ENCODE results near the gene MDM2. TPM values are rescaled to one million over a fixed set of nuclear protein-coding genes. Genes with fewer than 3 reads are reported as not detected.

The MDM2 gene
- total RNA-seq, 2 experiments from 2014 or later: 148 to 153 TPM

DNA sequence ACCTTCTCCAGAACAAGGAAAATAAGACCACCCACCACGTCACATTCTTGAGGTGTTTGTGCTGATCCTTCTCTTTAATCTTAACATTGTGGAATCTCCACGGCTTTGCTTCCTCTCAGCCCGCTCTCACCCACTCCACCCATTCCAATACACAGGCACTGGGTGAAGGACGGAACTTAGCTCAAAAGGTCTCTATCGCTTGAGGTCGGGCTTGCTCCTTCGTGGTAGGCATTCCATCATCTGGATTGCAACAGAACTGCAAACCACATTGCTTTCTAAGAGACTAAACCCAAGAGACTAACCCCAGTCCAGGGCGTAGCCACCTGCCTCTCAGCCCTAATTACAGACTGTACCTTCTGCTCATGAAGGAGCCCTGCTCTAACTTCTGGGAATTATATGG lies 24.0 kb upstream of the MDM2 start:
- no peaks in the 10 kb centered on the region for H3K27me3 Mint-ChIP-seq
- no peak for ATAC-seq
- no peaks in the 10 kb centered on the region for H3K36me3 Mint-ChIP-seq (ENCODE audit: low read depth)
- H3K4me1 Mint-ChIP-seq (ENCODE audit: low read depth): no peaks in the 10 kb centered on the region
- CTCF ChIA-PET: no interaction called here
- TF ChIP-seq CTCF (IDR thresholded peaks at IDR 0.05): no peak
- intact Hi-C loops (cut with micrococcal nuclease): no loop called here
- DNase-seq: no peak
- POLR2A ChIA-PET: no interaction called here
- H3K4me3 Mint-ChIP-seq: no peak overlapping the region
- no peak overlapping the region for H3K27ac Mint-ChIP-seq
- H3K9me3 Mint-ChIP-seq: no peaks in the 10 kb centered on the region

- Mint-ChIP-seq H3K9me3 (no peaks in the 10 kb centered on the region), H3K4me3 (no peak overlapping the region), H3K27me3 (no peaks in the 10 kb centered on the region), H3K4me1 (ENCODE audit: low read depth) (no peaks in the 10 kb centered on the region), H3K27ac (no peak overlapping the region), H3K36me3 (ENCODE audit: low read depth) (no peaks in the 10 kb centered on the region)
- ATAC-seq: no peak
- no peak for TF ChIP-seq CTCF (IDR thresholded peaks at IDR 0.05)
- intact Hi-C loops (cut with micrococcal nuclease): no loop called here
- ChIA-PET CTCF (no interaction called here), POLR2A (no interaction called here)
- no peak for DNase-seq
These were observed 22.6 kb upstream of the MDM2 start for GRCh38 chr12:68785358-68785757.

DNA sequence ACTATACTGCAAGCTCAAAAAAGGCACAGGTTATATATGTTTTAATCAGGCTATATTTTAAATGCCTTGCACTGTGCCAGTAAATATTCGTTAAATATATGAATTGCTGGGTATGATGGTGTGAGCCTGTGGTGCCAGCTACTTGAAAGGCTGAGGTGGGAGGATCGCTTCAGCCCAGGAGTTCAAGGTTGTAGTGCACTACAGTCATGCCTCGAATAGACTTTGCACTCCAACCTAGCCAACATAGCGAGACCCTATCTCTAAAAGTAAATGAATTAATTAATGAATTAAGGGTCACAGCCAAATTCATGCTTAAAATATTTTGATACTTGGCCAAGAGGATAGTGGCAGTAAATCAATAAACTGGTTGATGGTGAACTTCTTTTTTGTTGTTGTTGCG lies 22.2 kb upstream of the MDM2 start:
- no peaks in the 10 kb centered on the region for H3K4me1 Mint-ChIP-seq (ENCODE audit: low read depth)
- no peaks in the 10 kb centered on the region for H3K36me3 Mint-ChIP-seq (ENCODE audit: low read depth)
- TF ChIP-seq CTCF (IDR thresholded peaks at IDR 0.05): no peak
- H3K27ac Mint-ChIP-seq: no peak overlapping the region
- H3K9me3 Mint-ChIP-seq: no peaks in the 10 kb centered on the region
- ATAC-seq (no peak), DNase-seq (no peak)
- H3K27me3 Mint-ChIP-seq: no peaks in the 10 kb centered on the region
- intact Hi-C loops (cut with micrococcal nuclease): no loop called here
- H3K4me3 Mint-ChIP-seq: no peak overlapping the region
- POLR2A ChIA-PET: interaction anchor here (1.2 kb wide), 1 partner anchor 97 kb away, joined by 3 read pairs; no protein-coding TSS in a partner anchor
- CTCF ChIA-PET: no interaction called here

DNA sequence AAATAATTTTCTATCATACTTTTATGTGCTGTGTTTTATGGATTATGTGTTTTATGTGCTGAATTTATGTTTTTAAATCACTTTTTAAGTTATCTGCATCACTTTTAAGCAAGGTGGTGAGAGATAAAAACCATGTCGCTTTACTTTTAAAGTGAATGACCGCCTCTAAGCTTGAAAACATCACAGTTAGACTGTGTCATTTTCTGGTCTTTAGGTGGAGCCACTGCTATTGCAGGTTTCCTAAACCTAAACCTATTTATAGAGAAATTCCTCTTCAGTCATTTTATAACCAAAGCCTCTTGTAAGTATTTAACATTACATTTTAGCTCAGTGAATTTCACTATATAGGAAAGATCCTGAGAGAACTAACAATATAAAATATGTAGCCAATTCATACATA lies 21.0 kb upstream of the MDM2 start:
- Mint-ChIP-seq H3K27me3 (no peaks in the 10 kb centered on the region), H3K36me3 (ENCODE audit: low read depth) (no peaks in the 10 kb centered on the region), H3K4me1 (ENCODE audit: low read depth) (no peaks in the 10 kb centered on the region), H3K27ac (no peak overlapping the region), H3K4me3 (no peak overlapping the region), H3K9me3 (no peaks in the 10 kb centered on the region)
- no peak for TF ChIP-seq CTCF (IDR thresholded peaks at IDR 0.05)
- no peak for ATAC-seq
- POLR2A ChIA-PET: interaction anchor here (0.6 to 1.2 kb wide), 2 partner anchors 98 to 242 kb away, joined by 3 read pairs; no protein-coding TSS in a partner anchor
- intact Hi-C loops (cut with micrococcal nuclease): no loop called here
- CTCF ChIA-PET: no interaction called here
- DNase-seq: no peak

- Mint-ChIP-seq H3K4me1 (ENCODE audit: low read depth) (no peaks in the 10 kb centered on the region), H3K27ac (no peak overlapping the region), H3K9me3 (no peaks in the 10 kb centered on the region), H3K27me3 (no peaks in the 10 kb centered on the region), H3K36me3 (ENCODE audit: low read depth) (no peaks in the 10 kb centered on the region), H3K4me3 (no peak overlapping the region)
- no peak for DNase-seq
- POLR2A ChIA-PET: no interaction called here
- no peak for ATAC-seq
- intact Hi-C loops (cut with micrococcal nuclease): no loop called here
- CTCF ChIA-PET: no interaction called here
- no peak for TF ChIP-seq CTCF (IDR thresholded peaks at IDR 0.05)
These were observed 19.3 kb upstream of the MDM2 start for GRCh38 chr12:68788554-68789143.
